Measurements from ENCODE around the gene RGS18.
"Not testable (repeated sequence)": the region's sequence is repeated elsewhere in the genome, so short reads cannot be mapped to it uniquely, and the experiment has no call there.

The RGS18 gene

GRCh38 chr1:192183788-192184187, 25.5 kb downstream of the RGS18 start:
- Mint-ChIP-seq H3K4me3 (no peak overlapping the region), H3K9me3 (no peaks in the 10 kb centered on the region), H3K27ac (no peak overlapping the region), H3K4me1 (ENCODE audit: low read depth) (no peaks in the 10 kb centered on the region), H3K36me3 (ENCODE audit: low read depth) (no peaks in the 10 kb centered on the region), H3K27me3 (ENCODE audit: low read depth) (no peaks in the 10 kb centered on the region)

DNA sequence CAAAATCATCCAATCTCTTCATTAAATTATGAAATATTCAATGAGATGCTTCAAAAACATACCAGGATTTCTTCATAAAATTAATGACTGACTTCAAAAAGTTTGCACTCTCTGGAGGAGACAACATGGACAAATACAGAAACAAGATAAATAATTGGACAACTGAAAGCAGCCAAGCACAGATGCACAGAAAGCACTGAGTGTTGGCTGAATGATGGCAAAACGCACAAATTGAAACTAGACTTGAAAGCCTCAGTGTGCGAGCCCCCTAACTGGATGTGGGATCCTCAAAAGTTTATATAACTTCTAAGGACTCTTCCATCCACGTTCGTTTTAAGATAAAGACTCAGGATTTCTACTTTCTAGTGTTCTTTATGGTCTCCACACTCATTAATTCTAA, 27.9 kb downstream of the RGS18 start:
- Mint-ChIP-seq H3K4me3 (no peak overlapping the region), H3K27me3 (ENCODE audit: low read depth) (no peaks in the 10 kb centered on the region), H3K9me3 (no peaks in the 10 kb centered on the region), H3K4me1 (ENCODE audit: low read depth) (no peaks in the 10 kb centered on the region), H3K36me3 (ENCODE audit: low read depth) (no peaks in the 10 kb centered on the region), H3K27ac (no peak overlapping the region)

DNA sequence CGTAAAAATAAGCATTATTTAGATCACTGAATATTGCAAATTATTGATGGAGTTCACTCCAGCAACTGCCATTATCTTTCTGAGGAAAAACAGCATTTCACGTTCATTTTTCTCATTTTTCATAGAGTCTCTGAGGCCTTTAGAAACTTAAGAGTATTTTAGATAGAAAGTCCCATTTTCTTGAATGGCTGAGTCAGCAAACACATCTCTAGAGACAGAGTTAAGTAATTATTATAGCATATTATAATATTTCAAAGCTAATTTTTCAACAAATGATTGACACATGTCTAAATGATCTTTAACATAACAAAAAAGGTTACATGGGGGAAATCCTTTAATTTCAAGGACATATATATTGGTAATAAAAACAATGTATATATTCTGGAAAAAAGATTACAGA, 31.8 kb downstream of the RGS18 start:
- no peaks in the 10 kb centered on the region for H3K27me3 Mint-ChIP-seq (ENCODE audit: low read depth)
- no peak overlapping the region for H3K4me3 Mint-ChIP-seq
- no peaks in the 10 kb centered on the region for H3K9me3 Mint-ChIP-seq
- no peak overlapping the region for H3K27ac Mint-ChIP-seq
- H3K4me1 Mint-ChIP-seq (ENCODE audit: low read depth) = no peaks in the 10 kb centered on the region
- H3K36me3 Mint-ChIP-seq (ENCODE audit: low read depth) = no peaks in the 10 kb centered on the region

DNA sequence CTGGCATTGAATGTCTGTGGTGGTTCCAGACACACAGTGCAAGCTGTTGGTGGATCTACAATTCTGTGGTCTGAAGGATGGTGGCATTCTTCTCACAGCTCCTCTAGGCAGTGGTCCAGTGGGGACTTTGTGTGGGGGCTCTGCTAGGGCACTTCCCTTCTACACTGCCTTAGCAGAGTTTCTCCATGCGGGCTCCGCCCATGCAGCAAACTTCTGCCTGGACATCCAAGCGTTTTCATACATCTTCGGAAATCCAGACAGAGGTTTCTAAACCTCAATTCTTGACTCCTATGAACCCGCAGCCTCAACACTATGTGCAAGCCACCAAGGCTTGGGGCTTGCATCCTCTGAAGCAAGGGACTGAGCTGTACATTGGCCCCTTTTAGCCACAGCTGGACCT, 43.0 kb downstream of the RGS18 start:
- Mint-ChIP-seq H3K4me3 (no peak overlapping the region), H3K27ac (no peak overlapping the region), H3K27me3 (ENCODE audit: low read depth) (no peaks in the 10 kb centered on the region), H3K9me3 (peaks cover 20% of the 10 kb centered on the region), H3K4me1 (ENCODE audit: low read depth) (no peaks in the 10 kb centered on the region), H3K36me3 (ENCODE audit: low read depth) (no peaks in the 10 kb centered on the region)

DNA sequence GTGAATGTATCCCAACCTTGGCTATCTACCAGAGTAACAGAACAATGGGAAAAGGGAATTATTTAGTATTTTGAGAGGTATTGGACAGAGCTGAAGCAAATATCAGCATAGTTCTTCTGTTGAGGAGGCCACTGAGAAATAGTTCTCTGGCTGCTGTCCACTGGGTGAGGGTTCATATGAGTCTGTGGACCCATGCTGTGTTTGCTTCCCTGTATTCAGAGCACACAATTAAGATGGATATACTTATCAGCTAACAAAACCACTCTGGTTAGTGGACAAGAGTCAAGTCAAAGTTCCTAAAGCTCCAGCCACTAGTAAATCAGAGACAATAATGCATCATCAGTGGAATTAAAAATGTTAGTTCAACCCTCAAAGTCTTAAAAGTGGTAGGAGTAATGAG, 66.1 kb downstream of the RGS18 start:
- no peaks in the 10 kb centered on the region for H3K9me3 Mint-ChIP-seq
- no peak overlapping the region for H3K27ac Mint-ChIP-seq
- no peaks in the 10 kb centered on the region for H3K36me3 Mint-ChIP-seq (ENCODE audit: low read depth)
- no peak overlapping the region for H3K4me3 Mint-ChIP-seq
- H3K4me1 Mint-ChIP-seq (ENCODE audit: low read depth) = no peaks in the 10 kb centered on the region
- H3K27me3 Mint-ChIP-seq (ENCODE audit: low read depth) = no peaks in the 10 kb centered on the region

DNA sequence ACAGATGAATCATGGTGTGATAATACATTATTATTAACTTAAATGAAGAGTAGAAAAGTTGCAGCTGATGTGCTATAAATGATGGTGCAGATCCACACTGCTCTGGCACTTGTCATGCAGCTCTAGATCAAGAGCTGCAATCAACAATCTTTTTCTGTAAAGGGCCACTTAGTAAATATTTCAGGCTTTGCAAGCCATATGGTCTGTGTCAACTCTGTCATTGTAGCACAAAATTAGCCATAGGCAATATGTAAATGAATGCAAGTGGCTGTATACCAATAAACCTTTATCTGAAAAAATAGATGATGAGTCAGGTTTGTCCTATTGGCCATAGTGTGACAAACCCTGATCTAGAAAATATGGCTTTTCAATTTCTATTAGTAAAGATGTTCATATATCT, 66.6 kb downstream of the RGS18 start:
- Mint-ChIP-seq H3K4me1 (ENCODE audit: low read depth) (no peaks in the 10 kb centered on the region), H3K27me3 (ENCODE audit: low read depth) (no peaks in the 10 kb centered on the region), H3K36me3 (ENCODE audit: low read depth) (no peaks in the 10 kb centered on the region), H3K9me3 (no peaks in the 10 kb centered on the region), H3K27ac (no peak overlapping the region), H3K4me3 (no peak overlapping the region)

DNA sequence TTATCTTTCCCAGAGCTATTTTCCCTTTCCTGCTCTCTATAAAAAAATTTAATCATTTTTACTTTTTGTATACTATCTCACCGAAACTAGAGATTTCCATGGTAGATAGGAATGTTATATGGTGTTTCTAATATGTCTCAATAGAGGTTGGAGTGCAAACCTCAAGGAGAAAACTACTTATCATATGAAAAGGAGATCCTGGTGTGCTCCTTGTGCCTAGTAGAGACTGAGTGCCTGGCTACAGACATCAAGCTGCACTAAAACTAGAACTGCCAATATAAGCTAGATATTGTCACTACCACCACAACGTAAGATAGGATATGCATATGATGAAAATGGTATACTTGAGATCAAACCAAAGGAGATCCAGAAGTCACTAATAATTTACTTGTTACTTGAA, 67.0 kb downstream of the RGS18 start:
- Mint-ChIP-seq H3K9me3 (no peaks in the 10 kb centered on the region), H3K27ac (no peak overlapping the region), H3K27me3 (ENCODE audit: low read depth) (no peaks in the 10 kb centered on the region)

DNA sequence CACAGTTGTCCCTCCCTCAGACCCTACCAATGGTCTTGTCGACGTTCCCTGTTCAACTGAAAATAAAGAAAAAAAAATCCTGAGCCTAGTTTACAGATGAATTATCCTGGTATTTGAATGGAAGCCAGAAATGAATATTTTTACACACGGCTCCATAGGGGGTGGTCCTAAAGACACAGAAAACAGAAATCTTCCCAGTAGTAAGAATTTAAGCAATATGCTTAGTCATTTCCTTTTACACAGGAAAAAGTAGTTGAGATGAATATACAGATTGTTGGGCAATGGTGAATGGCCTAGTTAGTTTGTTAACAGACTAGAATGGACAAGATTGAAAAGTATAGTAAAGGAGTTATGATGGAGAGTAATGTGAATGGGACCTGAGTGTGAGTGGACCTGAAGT, 67.4 kb downstream of the RGS18 start:
- H3K9me3 Mint-ChIP-seq = no peaks in the 10 kb centered on the region
- no peak overlapping the region for H3K4me3 Mint-ChIP-seq

More for the DNA sequence above, 67.0 kb downstream of the RGS18 start:
- H3K4me3 Mint-ChIP-seq = no peak overlapping the region
- H3K4me1 Mint-ChIP-seq (ENCODE audit: low read depth) = no peaks in the 10 kb centered on the region
- H3K36me3 Mint-ChIP-seq (ENCODE audit: low read depth) = no peaks in the 10 kb centered on the region

GRCh38 chr1:192227330-192227729, 69.1 kb downstream of the RGS18 start:
- H3K9me3 Mint-ChIP-seq = no peaks in the 10 kb centered on the region

More for the DNA sequence above, 67.4 kb downstream of the RGS18 start:
- no peaks in the 10 kb centered on the region for H3K27me3 Mint-ChIP-seq (ENCODE audit: low read depth)
- no peak overlapping the region for H3K27ac Mint-ChIP-seq
- H3K4me1 Mint-ChIP-seq (ENCODE audit: low read depth) = no peaks in the 10 kb centered on the region
- H3K36me3 Mint-ChIP-seq (ENCODE audit: low read depth) = no peaks in the 10 kb centered on the region

DNA sequence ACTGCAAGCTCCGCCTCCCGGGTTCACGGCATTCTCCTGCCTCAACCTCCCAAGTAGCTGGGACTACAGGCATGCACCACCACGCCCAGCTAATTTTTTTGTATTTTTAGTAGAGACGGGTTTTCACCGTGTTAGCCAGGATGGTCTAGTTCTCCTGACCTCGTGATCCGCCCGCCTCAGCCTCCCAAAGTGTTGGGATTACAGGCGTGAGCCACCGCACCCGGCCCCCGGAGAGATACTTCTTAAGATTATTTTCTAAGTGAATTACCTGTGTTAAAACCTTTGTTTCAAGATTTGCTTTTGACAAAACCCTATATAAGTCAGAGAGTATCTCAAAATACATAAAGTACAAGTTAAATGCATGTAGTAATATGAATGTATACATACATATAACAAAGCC, 69.7 kb downstream of the RGS18 start:
- not testable (repeated sequence) for H3K4me1 Mint-ChIP-seq (ENCODE audit: low read depth); H3K27ac Mint-ChIP-seq; H3K27me3 Mint-ChIP-seq (ENCODE audit: low read depth); H3K36me3 Mint-ChIP-seq (ENCODE audit: low read depth); H3K4me3 Mint-ChIP-seq; H3K9me3 Mint-ChIP-seq

More at GRCh38 chr1:192227330-192227729, 69.1 kb downstream of the RGS18 start:
- no peak overlapping the region for H3K27ac Mint-ChIP-seq
- H3K36me3 Mint-ChIP-seq (ENCODE audit: low read depth) = no peaks in the 10 kb centered on the region
- H3K27me3 Mint-ChIP-seq (ENCODE audit: low read depth) = no peaks in the 10 kb centered on the region
- no peaks in the 10 kb centered on the region for H3K4me1 Mint-ChIP-seq (ENCODE audit: low read depth)
- H3K4me3 Mint-ChIP-seq = no peak overlapping the region

DNA sequence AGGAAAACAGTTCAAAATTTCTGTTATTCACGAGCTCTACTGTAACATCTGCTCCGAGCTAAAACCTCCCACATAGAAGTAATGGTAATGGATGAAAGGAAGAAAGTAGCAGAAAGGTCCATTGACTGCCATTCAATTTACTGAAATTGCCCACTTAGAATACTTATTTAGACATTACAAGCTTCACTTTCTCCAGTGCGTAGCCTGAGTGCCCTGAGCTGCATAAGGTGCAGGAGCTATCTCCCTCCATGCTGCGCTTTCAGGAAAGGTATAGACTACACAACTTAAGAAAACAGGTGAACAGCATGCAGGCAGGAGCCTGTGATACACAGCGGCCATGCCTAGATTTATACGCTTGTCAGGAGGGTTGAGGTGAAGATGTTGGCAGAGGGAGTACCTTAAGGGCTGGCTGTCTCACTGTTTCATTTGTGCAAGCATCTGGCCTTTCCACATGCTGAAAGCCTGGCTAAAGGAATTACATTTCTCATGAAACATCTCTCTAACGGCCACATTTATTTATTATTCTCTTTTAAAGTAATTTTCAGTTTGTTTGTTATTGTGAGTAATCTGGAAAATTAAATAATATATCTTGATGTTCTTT, 74.7 kb downstream of the RGS18 start:
- no peaks in the 10 kb centered on the region for H3K4me1 Mint-ChIP-seq (ENCODE audit: low read depth)
- no peak overlapping the region for H3K4me3 Mint-ChIP-seq
- H3K27me3 Mint-ChIP-seq (ENCODE audit: low read depth) = no peaks in the 10 kb centered on the region
- H3K36me3 Mint-ChIP-seq (ENCODE audit: low read depth) = no peaks in the 10 kb centered on the region
- H3K27ac Mint-ChIP-seq = no peak overlapping the region
- no peaks in the 10 kb centered on the region for H3K9me3 Mint-ChIP-seq

DNA sequence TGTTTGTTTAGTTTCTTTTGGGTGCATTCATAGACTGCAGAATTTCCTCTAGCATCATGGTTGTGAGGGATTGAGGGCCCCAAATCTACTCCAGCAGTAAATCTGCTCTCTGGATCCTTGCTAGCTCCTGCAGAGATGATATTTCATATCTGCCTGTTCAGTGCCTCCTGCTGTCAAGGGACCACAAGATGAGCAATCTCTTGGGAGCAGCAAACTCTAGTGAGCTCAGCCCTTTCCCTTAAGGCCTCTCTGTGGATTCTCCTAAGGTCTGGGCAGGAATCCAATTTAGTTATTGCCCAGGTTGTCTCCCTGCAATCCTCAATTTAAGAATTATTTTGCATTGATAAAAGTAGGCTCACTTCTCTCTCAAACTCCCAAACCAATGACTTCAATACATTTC, 76.9 kb downstream of the RGS18 start:
- no peak overlapping the region for H3K27ac Mint-ChIP-seq
- no peaks in the 10 kb centered on the region for H3K4me1 Mint-ChIP-seq (ENCODE audit: low read depth)
- H3K27me3 Mint-ChIP-seq (ENCODE audit: low read depth) = no peaks in the 10 kb centered on the region
- no peaks in the 10 kb centered on the region for H3K9me3 Mint-ChIP-seq
- H3K4me3 Mint-ChIP-seq = no peak overlapping the region
- H3K36me3 Mint-ChIP-seq (ENCODE audit: low read depth) = no peaks in the 10 kb centered on the region
